Brain microvascular endothelial cell (primary cell): ENCODE results near the gene RAMP3.
A peak's percentile ranks its signal among the peaks of the same experiment; 100 is the strongest.

Experiments used
- DNase-seq: peaks from one replicate; pipeline ENCODE4 v3.0.0-alpha.2; 2020
- H3K27ac ChIP-seq: fragments of 250-450 bp; sonication (Bioruptor Pico); 2 replicates; pipeline ENCODE4 v1.5.1; 2020; ENCODE audit warnings: mild to moderate bottlenecking, moderate library complexity
- H3K27me3 ChIP-seq: fragments of 250-450 bp; sonication (Bioruptor Pico); replicated peaks from 2 replicates; pipeline ENCODE4 v1.5.1; 2020; ENCODE audit warnings: mild to moderate bottlenecking
- H3K36me3 ChIP-seq: fragments of 250-450 bp; sonication (Bioruptor Pico); replicated peaks from 2 replicates; pipeline ENCODE4 v1.5.1; 2020; ENCODE audit warnings: mild to moderate bottlenecking
- H3K4me3 ChIP-seq: 2 replicates; pipeline ENCODE4 v1.5.1; 2011; ENCODE audit warnings: low read depth, mild to moderate bottlenecking, control low read depth, low read length, moderate library complexity
- in situ Hi-C: cut with HindIII; loops from 2 replicates; pipeline ENCODE4 v1.10.0; 2017; ENCODE audit warnings: low sequenced_read_pairs, low pct_ligation_motif_present
- TF ChIP-seq, protein P1 (sequence below): IDR thresholded peaks from 2 replicates; pipeline ENCODE4 v1.5.1; 2011; ENCODE audit warnings: low read depth, mild to moderate bottlenecking, moderate library complexity, low read length, control low read depth, inconsistent platforms; ENCODE audit errors: missing control alignments

The RAMP3 gene

DNA sequence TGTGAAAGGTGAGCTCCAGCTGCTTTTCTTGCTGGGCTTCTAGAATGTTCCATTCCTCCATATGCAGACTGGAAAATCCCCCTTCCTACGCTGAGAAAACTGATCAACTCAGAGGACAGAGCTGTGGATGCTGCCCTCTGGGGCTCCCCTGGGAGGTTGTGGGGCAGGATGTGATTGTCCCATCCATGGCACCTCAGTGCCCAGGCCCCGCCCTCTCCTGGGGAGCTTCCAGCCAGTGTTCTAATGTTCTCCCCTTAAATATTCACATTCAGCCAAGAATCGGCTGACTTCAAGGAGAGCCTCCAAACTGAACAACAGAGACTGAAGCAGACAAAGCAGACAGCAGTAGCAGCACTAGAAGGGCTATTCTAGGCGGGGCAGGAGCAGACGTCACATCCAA, 55.0 kb downstream of the RAMP3 start:
- DNase-seq, result no peak
- TF ChIP-seq, protein P1, sequence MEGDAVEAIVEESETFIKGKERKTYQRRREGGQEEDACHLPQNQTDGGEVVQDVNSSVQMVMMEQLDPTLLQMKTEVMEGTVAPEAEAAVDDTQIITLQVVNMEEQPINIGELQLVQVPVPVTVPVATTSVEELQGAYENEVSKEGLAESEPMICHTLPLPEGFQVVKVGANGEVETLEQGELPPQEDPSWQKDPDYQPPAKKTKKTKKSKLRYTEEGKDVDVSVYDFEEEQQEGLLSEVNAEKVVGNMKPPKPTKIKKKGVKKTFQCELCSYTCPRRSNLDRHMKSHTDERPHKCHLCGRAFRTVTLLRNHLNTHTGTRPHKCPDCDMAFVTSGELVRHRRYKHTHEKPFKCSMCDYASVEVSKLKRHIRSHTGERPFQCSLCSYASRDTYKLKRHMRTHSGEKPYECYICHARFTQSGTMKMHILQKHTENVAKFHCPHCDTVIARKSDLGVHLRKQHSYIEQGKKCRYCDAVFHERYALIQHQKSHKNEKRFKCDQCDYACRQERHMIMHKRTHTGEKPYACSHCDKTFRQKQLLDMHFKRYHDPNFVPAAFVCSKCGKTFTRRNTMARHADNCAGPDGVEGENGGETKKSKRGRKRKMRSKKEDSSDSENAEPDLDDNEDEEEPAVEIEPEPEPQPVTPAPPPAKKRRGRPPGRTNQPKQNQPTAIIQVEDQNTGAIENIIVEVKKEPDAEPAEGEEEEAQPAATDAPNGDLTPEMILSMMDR, result no peak
- Histone ChIP-seq H3K4me3 (no peak overlapping the region), H3K27me3 (peaks cover 1% of the 10 kb centered on the region), H3K36me3 (no peaks in the 10 kb centered on the region), H3K27ac (no peak overlapping the region)
- in situ Hi-C loops, result no loop called here

DNA sequence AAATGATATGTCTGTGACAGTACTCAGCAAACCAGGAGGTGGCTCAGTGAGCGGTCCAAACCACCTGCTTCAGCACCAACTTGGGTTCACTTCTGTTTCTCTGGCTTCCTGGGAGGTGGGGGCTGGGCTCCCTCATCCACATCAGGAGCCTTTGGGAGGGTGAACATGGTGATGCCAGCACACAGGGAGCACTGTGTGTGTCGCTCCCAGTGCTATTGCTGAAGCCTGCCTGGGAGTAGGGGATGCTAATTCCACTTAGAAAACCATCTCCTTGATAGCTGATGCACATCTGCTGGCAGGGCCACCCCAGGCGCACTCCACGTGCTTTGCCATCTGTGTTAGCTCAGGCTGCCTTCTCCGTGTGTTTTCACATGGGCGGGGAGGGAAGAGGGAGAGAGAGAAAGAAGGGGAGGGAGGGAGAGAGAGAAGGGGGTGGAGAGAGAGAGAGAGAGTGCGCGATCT, 58.0 kb downstream of the RAMP3 start:
- no peaks in the 10 kb centered on the region for H3K36me3 ChIP-seq
- no peaks in the 10 kb centered on the region for H3K27me3 ChIP-seq

DNA sequence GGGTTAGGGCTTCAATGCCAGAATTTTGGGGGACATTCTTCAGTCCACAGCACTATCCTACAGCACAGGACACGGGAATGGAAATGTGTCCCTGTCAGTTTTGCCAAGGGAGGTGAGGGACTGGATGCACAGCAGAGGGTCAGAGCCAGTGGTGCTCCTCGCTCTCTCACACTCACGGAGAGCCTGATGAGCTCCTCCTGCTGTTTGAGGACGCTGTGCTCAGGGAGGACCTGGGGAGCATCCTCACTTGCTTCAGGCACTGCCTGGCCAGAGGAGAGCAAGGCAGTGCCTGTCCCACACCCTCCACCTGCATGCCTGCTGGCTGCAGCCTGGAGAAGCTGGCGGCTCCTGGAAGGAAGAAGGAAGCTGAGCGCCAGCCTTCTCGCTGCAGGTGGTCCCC, 58.6 kb downstream of the RAMP3 start:
- Histone ChIP-seq H3K27me3 (no peaks in the 10 kb centered on the region), H3K36me3 (no peaks in the 10 kb centered on the region), H3K4me3 (no peak overlapping the region), H3K27ac (no peak overlapping the region)
- in situ Hi-C loops, result no loop called here
- TF ChIP-seq, protein P1, result no peak
- no peak for DNase-seq

More for the DNA sequence above, 58.0 kb downstream of the RAMP3 start:
- in situ Hi-C loops, result no loop called here
- TF ChIP-seq, protein P1, result no peak
- Histone ChIP-seq H3K27ac (no peak overlapping the region), H3K4me3 (no peak overlapping the region)
- no peak for DNase-seq

DNA sequence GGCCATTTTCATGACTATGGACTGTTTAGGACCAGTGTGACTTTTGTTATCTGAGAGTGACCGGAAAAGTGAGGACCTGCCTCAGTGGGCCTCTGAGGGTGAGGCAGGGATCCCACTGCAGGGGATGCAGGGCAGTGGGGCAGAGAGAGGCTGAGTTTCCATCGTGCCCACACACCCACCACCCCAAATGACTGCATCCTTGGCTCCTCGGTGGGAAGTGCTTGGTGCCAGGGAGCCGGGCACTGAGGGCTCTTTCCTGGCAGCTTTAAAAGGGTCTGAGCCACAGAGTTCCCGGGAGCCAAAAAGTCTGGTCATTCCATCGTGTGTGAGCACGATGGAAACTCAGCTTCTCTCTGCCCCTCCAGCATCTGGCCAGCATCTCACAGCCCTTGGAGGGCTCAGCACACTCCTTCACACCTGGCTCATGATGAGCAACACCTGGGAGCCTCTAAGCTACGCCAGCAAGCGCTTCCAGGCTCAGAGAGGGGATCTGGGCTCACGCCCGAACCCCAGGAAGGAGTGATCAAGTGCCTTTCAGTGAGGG, 59.1 kb downstream of the RAMP3 start:
- H3K27ac ChIP-seq, result no peak overlapping the region
- no peaks in the 10 kb centered on the region for H3K27me3 ChIP-seq
- in situ Hi-C loops, result no loop called here
- TF ChIP-seq, protein P1, result no peak
- no peak overlapping the region for H3K4me3 ChIP-seq
- no peak for DNase-seq
- H3K36me3 ChIP-seq, result no peaks in the 10 kb centered on the region

DNA sequence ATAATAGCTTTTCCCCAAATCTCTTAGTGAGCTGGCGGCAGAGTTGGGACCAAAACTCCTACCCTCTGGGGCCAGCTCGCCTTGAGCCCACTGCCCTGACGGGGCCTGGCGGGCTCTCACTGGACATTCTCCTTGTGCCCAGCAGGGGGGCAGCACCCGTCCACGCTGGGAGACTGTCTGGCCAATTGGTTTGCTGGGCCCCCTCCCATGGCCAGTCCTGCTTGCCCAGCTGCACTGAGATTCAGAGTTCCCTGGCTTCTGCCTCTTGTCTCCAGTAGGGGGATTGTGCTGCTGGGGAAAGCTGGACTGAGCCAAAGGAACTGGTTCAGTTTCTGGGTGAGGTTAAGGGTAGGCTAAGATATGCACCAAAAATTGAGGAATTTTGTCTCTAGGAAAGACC, 59.8 kb downstream of the RAMP3 start:
- in situ Hi-C loops, result no loop called here
- DNase-seq, result no peak
- Histone ChIP-seq H3K4me3 (no peak overlapping the region), H3K27ac (no peak overlapping the region), H3K36me3 (no peaks in the 10 kb centered on the region), H3K27me3 (no peaks in the 10 kb centered on the region)
- TF ChIP-seq, protein P1, result peak; percentile 81

DNA sequence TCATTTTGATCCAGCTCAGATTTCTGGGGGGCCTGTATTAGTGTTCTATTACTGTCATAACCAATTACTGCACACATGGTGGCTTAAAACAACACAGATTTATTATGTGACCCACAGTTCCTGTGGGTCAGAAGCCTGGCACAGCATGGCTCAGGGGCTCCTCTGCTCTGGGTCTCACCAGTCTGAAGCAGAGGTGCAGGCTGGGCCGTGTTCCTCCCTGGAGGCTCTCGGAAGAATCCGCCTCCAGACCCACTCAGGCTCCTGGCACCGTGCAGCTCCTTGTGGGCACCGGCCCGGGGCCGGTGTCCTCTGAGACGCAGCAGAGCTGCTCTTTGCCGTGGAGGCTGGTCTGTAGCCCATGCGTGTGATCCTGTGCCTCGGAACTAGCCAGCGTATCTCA, 61.5 kb downstream of the RAMP3 start:
- H3K27me3 ChIP-seq, result no peaks in the 10 kb centered on the region
- H3K4me3 ChIP-seq, result no peak overlapping the region
- no peaks in the 10 kb centered on the region for H3K36me3 ChIP-seq
- DNase-seq, result no peak
- in situ Hi-C loops, result no loop called here
- TF ChIP-seq, protein P1, result no peak
- H3K27ac ChIP-seq, result no peak overlapping the region
